Left lobe of liver (tissue), 2 donors: Measurements from ENCODE around the gene GDAP2. TPM values are rescaled to one million over a fixed set of nuclear protein-coding genes. Genes with fewer than 3 reads are reported as not detected.
"Not testable (repeated sequence)": the region's sequence is repeated elsewhere in the genome, so short reads cannot be mapped to it uniquely, and the experiment has no call there.

ENCODE experiments used
- ATAC-seq: fragments of 200-7000 bp; cut with Tn5 transposase; one replicate; pipeline ENCODE4 v1.9.1; 2020; ENCODE audit warnings: mild to moderate bottlenecking, moderate library complexity
- DNase-seq: peaks from one replicate; pipeline ENCODE4 v3.0.0-alpha.2; 2020; ENCODE audit warnings: low spot score
- total RNA-seq: library from RNA; stranded (reverse); gene quantifications from one replicate; pipeline ENCODE4 v1.2.1, GENCODE V29; 2021
- donor health status: DM: no; HTN: no; CAD: no; lungs with moderate emphysema.
- donor health status: DM: no; HTN: yes; CAD: no.

The GDAP2 gene
- 13.7 TPM for total RNA-seq

- DNase-seq (peak; percentile 98), ATAC-seq (peak; percentile 92)
Observed at GRCh38 chr1:117929343-117930172, at the start of gene GDAP2, which contains the start of gene WDR3. GDAP2 (minus strand) TSS chr1:117929621; CDS start chr1:117920357, 9,264 bp downstream. WDR3 (plus strand) TSS chr1:117929739; CDS start chr1:117933320, 3,581 bp downstream.

GRCh38 chr1:117976381-117976780 is 47.0 kb upstream of the GDAP2 start:
- no peak for ATAC-seq

GRCh38 chr1:117971777-117972176 is 42.4 kb upstream of the GDAP2 start:
- no peak for ATAC-seq

More at GRCh38 chr1:117976381-117976780, 47.0 kb upstream of the GDAP2 start:
- no peak for DNase-seq

GRCh38 chr1:117970252-117970651 is 40.8 kb upstream of the GDAP2 start:
- no peak for DNase-seq
- ATAC-seq, result no peak

More at GRCh38 chr1:117971777-117972176, 42.4 kb upstream of the GDAP2 start:
- no peak for DNase-seq

- ATAC-seq, result no peak
- no peak for DNase-seq
Observed at GRCh38 chr1:117967881-117968280, 38.5 kb upstream of the GDAP2 start.

GRCh38 chr1:117967477-117967876 is 38.1 kb upstream of the GDAP2 start:
- ATAC-seq (peak; percentile 45), DNase-seq (no peak)

GRCh38 chr1:117964290-117965038 is 35.0 kb upstream of the GDAP2 start:
- no peak for DNase-seq
- ATAC-seq, result no peak

GRCh38 chr1:117959364-117959763 is 29.9 kb upstream of the GDAP2 start:
- no peak for ATAC-seq
- DNase-seq, result no peak

- ATAC-seq, result no peak
- DNase-seq, result no peak
Observed at GRCh38 chr1:117952386-117952785, 23.0 kb upstream of the GDAP2 start.

- no peak for ATAC-seq
- DNase-seq, result no peak
Observed at GRCh38 chr1:117942293-117942692, 12.9 kb upstream of the GDAP2 start.

GRCh38 chr1:117933769-117934168 is 4.3 kb upstream of the GDAP2 start:
- ATAC-seq (peak; percentile 38), DNase-seq (no peak)

GRCh38 chr1:117932576-117932975 is 3.2 kb upstream of the GDAP2 start:
- ATAC-seq (no peak), DNase-seq (no peak)

- no peak for ATAC-seq
Observed at GRCh38 chr1:117930484-117930883, 1.1 kb upstream of the GDAP2 start.

GRCh38 chr1:117930173-117930447 is 689 bp upstream of the GDAP2 start:
- DNase-seq, result no peak
- ATAC-seq, result peak; percentile 2

More at GRCh38 chr1:117930484-117930883, 1.1 kb upstream of the GDAP2 start:
- DNase-seq, result no peak

- DNase-seq (peak; percentile 60), ATAC-seq (peak; percentile 72)
Observed at GRCh38 chr1:117928881-117929342, 509 bp downstream of the GDAP2 start.

- no peak for DNase-seq
- no peak for ATAC-seq
Observed at GRCh38 chr1:117925981-117926380, 3.4 kb downstream of the GDAP2 start.

GRCh38 chr1:117922717-117923116 is 6.7 kb downstream of the GDAP2 start:
- not testable (repeated sequence) for DNase-seq, ATAC-seq

GRCh38 chr1:117921991-117922390 is 7.4 kb downstream of the GDAP2 start:
- DNase-seq (no peak), ATAC-seq (no peak)

GRCh38 chr1:117919376-117919775 is 10.0 kb downstream of the GDAP2 start:
- ATAC-seq (no peak), DNase-seq (no peak)

GRCh38 chr1:117911051-117911450 is 18.4 kb downstream of the GDAP2 start:
- DNase-seq (no peak), ATAC-seq (no peak)

- no peak for ATAC-seq
- DNase-seq, result no peak
Observed at GRCh38 chr1:117905019-117905418, 24.4 kb downstream of the GDAP2 start.

- peak; percentile 97 for ATAC-seq
- peak; percentile 50 for DNase-seq
Observed at GRCh38 chr1:117904485-117904884, 24.9 kb downstream of the GDAP2 start.
